Gastroesophageal sphincter (tissue), 3 donors: ENCODE data around the gene CILP.

Experiments used
- CTCF ChIP-seq, 4 experiments: fragments of 200-600 bp in 2 of 4; fragments of 450-650 bp in 2 of 4; sonication (generic) in 1 of 4; IDR thresholded peaks; one replicate each; pipeline ENCODE4 v1.5.1; 2017 to 2019; ENCODE audit warnings: antibody characterized with exemption in 4 of 4, mild to moderate bottlenecking in 2 of 4, moderate library complexity in 2 of 4
- EP300 ChIP-seq: sonication (generic); formaldehyde crosslinking; IDR thresholded peaks from one replicate; pipeline ENCODE4 v1.6.1; 2017; ENCODE audit warnings: antibody characterized with exemption, mild to moderate bottlenecking
- POLR2A ChIP-seq, 2 donors: fragments of 450-650 bp; IDR thresholded peaks; one replicate each; pipeline ENCODE4 v1.6.1; 2017; ENCODE audit warnings: antibody characterized with exemption in 2 of 2, mild to moderate bottlenecking in 2 of 2, moderate library complexity in 1 of 2
- POLR2AphosphoS5 ChIP-seq: sonication (generic); formaldehyde crosslinking; IDR thresholded peaks from one replicate; pipeline ENCODE4 v1.6.1; 2017; ENCODE audit warnings: antibody characterized with exemption

GRCh38 chr15:65244638-65245037 lies 33.4 kb upstream of the CILP start:
- TF ChIP-seq CTCF (IDR thresholded peaks at IDR 0.05), result no peak
- no peak for TF ChIP-seq POLR2A (IDR thresholded peaks at IDR 0.05)
- TF ChIP-seq POLR2AphosphoS5, result no peak
- TF ChIP-seq EP300, result no peak
